Measurements from ENCODE around the gene ASS1.

The ASS1 gene

GRCh38 chr9:130458027-130458803, 13.5 kb downstream of the ASS1 start:
- DNase-seq = no peak

- DNase-seq = no peak
These were observed 14.0 kb downstream of the ASS1 start for GRCh38 chr9:130458804-130459067.

- DNase-seq = no peak
These were observed 14.4 kb downstream of the ASS1 start for GRCh38 chr9:130459151-130459550.

GRCh38 chr9:130459941-130460669, 15.3 kb downstream of the ASS1 start:
- DNase-seq = no peak

- no peak for DNase-seq
These were observed 16.5 kb downstream of the ASS1 start for GRCh38 chr9:130461218-130461630.

- no peak for DNase-seq
These were observed 17.0 kb downstream of the ASS1 start for GRCh38 chr9:130461731-130462130.

- DNase-seq = no peak
These were observed 18.2 kb downstream of the ASS1 start for GRCh38 chr9:130462685-130463540.

GRCh38 chr9:130463763-130464745, 19.3 kb downstream of the ASS1 start:
- DNase-seq = no peak

- no peak for DNase-seq
These were observed 20.8 kb downstream of the ASS1 start for GRCh38 chr9:130465383-130466096.

- DNase-seq = no peak
These were observed 21.9 kb downstream of the ASS1 start for GRCh38 chr9:130466537-130467217.

GRCh38 chr9:130467316-130467715, 22.6 kb downstream of the ASS1 start:
- no peak for DNase-seq

GRCh38 chr9:130468566-130468965, 23.8 kb downstream of the ASS1 start:
- DNase-seq = no peak

- no peak for DNase-seq
These were observed 25.5 kb downstream of the ASS1 start for GRCh38 chr9:130470269-130470668.

- no peak for DNase-seq
These were observed 26.2 kb downstream of the ASS1 start for GRCh38 chr9:130470950-130471349.

GRCh38 chr9:130471411-130472183, 26.8 kb downstream of the ASS1 start:
- DNase-seq = no peak

GRCh38 chr9:130472184-130472705, 27.5 kb downstream of the ASS1 start:
- no peak for DNase-seq

- no peak for DNase-seq
These were observed 28.2 kb downstream of the ASS1 start for GRCh38 chr9:130473009-130473408.

- no peak for DNase-seq
These were observed 28.8 kb downstream of the ASS1 start for GRCh38 chr9:130473566-130473965.

- no peak for DNase-seq
These were observed 29.3 kb downstream of the ASS1 start for GRCh38 chr9:130474106-130474505.

- DNase-seq = no peak
These were observed 31.5 kb downstream of the ASS1 start for GRCh38 chr9:130476151-130476730.
